ENCODE results near the gene CCDC92.
A peak's percentile ranks its signal among the peaks of the same experiment; 100 is the strongest.

Gene CCDC92

DNA sequence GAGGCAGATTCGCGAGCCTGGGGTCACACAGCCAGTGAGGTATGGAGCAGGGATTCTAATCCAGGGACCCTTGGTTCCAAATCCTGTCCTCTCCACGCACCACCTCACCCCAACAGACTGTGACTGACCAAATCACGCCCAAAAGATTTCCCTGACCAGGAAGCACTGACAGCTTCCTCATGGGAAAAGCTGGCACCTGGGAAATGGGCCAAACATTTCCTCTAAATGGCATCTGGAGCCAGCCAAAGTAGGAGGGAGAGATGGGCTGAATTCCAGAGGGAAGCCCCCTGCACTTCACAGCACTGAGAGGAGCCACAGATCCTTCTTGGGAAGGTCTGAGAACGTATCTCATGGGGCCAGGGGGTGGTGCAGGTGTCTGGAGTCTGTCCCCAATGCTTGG is 28.8 kb downstream of the CCDC92 start:
- Mint-ChIP-seq H3K27ac (no peak overlapping the region), H3K4me1 (ENCODE audit: low read depth) (peaks cover 4% of the 10 kb centered on the region), H3K9me3 (no peaks in the 10 kb centered on the region), H3K4me3 (no peak overlapping the region), H3K36me3 (ENCODE audit: low read depth) (peaks cover 29% of the 10 kb centered on the region), H3K27me3 (no peaks in the 10 kb centered on the region)
- DNase-seq: no peak

DNA sequence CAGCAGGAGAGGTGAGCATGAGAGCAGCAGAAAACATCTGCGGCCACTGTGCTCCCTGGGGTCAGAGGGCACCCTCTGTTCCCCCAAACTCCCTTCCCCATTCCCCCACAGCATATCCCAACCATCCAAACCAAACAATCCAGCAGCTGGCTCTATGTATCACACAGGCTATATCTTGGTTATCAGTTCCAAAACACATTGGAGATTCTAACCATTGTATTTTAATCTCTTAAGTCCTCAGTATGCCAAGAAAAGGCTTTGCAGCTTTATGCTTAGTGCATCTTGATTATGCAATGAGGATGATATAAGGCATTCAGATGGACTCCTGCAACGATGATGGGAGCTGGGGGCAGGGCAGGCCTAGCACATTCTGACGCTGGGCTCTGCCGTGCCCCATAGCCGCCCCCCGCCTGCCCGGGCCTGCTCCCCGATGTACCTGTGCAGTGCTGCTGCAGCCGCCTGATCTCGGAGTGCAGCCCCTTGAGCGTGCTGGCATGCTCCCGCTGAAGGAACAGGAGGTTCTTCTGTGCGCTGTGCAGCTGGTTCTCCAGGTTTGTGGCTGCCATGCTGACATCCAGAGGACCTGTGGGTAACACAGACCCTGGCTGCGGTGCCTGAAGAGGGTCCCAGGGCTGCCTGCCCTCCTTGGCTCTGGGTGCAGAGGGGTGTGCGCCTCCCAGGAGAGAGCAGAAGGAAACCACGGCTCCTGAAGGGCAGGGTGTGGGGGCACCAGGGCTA is 29.6 kb downstream of the CCDC92 start:
- peaks cover 12% of the 10 kb centered on the region for H3K4me1 Mint-ChIP-seq (ENCODE audit: low read depth)
- H3K27me3 Mint-ChIP-seq: no peaks in the 10 kb centered on the region
- H3K9me3 Mint-ChIP-seq: no peaks in the 10 kb centered on the region
- DNase-seq: no peak
- no peak overlapping the region for H3K4me3 Mint-ChIP-seq
- H3K27ac Mint-ChIP-seq: no peak overlapping the region
- peaks cover 29% of the 10 kb centered on the region for H3K36me3 Mint-ChIP-seq (ENCODE audit: low read depth)

DNA sequence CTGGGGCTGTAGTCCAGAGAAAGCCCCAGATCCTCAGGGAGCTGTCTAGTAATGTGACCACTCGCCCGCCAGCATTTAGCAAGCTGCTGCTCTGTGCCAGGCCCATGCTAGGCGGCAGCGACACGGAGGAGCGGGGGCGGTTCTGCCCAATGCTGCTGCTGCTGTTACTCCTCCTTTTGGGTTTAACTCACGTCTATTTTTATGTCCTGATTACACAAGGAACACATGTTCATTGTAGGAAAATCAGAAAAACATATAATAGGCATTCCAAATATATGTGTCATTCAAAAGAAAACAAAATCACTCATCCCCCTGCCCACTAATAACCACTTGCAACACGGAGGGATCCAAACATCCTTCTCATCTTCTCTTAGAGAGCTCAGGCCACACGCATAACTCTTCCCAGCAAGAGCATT is 30.4 kb downstream of the CCDC92 start:
- DNase-seq: no peak
- H3K36me3 Mint-ChIP-seq (ENCODE audit: low read depth): peaks cover 29% of the 10 kb centered on the region
- no peaks in the 10 kb centered on the region for H3K27me3 Mint-ChIP-seq
- H3K4me1 Mint-ChIP-seq (ENCODE audit: low read depth): peaks cover 20% of the 10 kb centered on the region
- no peak overlapping the region for H3K27ac Mint-ChIP-seq
- H3K9me3 Mint-ChIP-seq: no peaks in the 10 kb centered on the region
- H3K4me3 Mint-ChIP-seq: no peak overlapping the region

DNA sequence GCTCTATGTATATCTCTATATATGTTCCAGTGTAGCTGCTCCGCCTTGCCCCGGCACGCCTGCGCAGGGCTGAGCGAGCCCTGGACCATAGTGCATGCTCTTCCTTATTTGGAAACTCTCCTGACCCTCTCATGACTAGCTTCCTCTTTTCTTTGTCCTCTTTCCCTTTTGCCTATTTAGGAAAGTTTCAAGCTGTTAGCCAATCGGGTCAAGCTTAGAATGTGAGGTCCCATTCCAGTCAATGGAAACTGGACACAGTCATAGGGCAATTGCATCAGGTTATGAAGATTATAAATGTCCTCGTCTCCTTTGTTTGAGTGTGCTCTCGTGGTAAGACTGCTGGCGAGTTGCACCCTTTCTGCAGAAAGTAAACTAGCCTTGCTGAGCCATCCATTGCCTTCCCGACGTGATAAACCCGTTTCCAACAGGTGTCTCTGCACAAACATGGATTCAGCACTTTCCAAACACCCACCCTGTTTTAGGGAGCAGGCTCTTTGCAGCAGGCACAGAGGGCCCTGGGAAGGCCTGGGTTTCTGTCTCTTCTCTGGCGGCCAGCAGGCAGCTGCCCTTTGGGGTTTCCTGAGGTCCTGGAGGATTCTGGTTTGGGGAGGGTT is 30.9 kb downstream of the CCDC92 start:
- H3K9me3 Mint-ChIP-seq: no peaks in the 10 kb centered on the region
- H3K27me3 Mint-ChIP-seq: no peaks in the 10 kb centered on the region
- H3K36me3 Mint-ChIP-seq (ENCODE audit: low read depth): peaks cover 29% of the 10 kb centered on the region
- H3K4me1 Mint-ChIP-seq (ENCODE audit: low read depth): peaks cover 21% of the 10 kb centered on the region
- H3K27ac Mint-ChIP-seq: no peak overlapping the region
- no peak overlapping the region for H3K4me3 Mint-ChIP-seq
- no peak for DNase-seq

DNA sequence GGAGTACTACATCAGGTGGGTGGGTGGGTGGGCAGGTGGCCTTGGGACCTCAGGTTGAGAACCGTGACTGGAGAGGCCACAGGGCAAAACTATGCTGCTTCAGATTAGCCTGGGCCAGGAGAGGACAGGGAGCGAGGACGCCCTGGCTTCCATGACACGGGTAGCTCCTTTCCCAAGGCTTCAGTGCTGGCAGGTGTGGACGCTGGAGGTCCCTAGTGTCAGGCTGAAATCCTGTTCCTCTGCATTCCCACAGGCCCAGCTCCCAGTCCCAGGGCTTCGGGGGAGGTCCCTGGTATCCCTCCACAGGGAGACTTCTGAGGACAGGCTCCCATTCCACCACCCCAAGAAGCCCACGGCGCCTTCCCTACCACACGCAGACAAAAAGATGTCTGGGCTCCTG is 31.6 kb downstream of the CCDC92 start:
- Mint-ChIP-seq H3K9me3 (no peaks in the 10 kb centered on the region), H3K4me3 (no peak overlapping the region), H3K4me1 (ENCODE audit: low read depth) (peaks cover 24% of the 10 kb centered on the region), H3K27me3 (no peaks in the 10 kb centered on the region), H3K36me3 (ENCODE audit: low read depth) (peaks cover 34% of the 10 kb centered on the region), H3K27ac (no peak overlapping the region)
- no peak for DNase-seq

DNA sequence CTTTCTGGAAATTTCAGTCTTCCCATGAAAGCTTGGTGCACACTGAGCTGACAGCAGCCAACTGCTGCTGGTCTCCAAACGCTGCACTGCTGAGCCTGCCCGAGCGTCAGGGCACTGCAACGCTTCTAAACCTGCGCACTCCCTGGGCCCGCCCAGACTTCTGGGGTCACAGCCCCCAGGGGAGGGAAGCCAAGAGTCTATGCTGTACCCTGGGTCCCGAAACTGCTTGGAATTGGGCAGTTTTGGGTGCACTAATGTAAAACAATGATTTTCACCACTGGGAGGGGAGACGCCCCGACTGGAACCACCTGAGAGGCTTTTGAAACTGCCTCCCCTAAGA is 32.0 kb downstream of the CCDC92 start:
- Mint-ChIP-seq H3K9me3 (no peaks in the 10 kb centered on the region), H3K27me3 (no peaks in the 10 kb centered on the region), H3K4me1 (ENCODE audit: low read depth) (peaks cover 24% of the 10 kb centered on the region), H3K27ac (no peak overlapping the region), H3K4me3 (no peak overlapping the region), H3K36me3 (ENCODE audit: low read depth) (peaks cover 34% of the 10 kb centered on the region)
- no peak for DNase-seq

DNA sequence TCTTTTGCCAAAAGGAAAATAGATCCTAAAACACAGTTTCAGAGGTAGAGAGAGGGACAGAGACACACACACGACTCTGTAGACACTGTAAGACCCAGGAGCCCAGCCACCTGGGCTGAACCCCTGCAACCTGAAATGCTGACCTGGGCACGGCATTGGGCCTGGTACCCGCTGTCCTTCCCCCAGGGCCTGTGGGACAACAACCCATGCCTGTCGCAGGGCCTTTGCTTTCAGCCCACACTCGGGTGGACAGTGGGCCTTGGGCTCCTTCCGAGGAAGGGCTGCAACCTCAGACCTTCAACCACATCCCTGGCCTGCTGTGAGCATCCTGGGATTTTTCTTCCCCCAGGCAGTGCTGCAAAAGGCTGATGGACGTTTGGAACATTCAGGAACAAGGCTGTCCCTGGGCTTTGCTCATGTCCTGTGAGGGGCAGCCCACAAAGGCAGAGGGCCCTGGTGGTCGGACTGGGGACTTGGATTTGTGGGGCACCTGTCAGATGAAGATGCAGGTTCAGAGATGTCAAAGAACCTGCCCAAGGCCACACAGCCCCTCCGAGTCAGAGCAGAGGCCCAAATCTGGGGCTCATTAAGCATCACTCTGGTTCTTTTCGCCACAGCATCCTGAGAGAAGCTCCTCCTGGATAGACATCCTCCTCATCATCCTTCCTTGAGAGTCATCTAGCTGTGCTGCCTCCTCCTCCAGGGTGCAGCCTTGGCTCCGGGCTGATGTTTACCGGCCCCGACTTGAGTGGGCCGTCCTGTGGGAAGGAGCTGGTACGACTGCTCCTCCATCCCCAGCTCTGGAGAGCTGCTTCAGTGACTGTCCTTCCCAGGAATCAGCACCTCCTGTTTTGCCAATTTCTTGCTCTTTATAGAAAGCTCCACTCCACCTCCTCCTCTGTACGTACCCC is 32.7 kb downstream of the CCDC92 start:
- Mint-ChIP-seq H3K27me3 (no peaks in the 10 kb centered on the region), H3K27ac (no peak overlapping the region), H3K4me1 (ENCODE audit: low read depth) (peaks cover 24% of the 10 kb centered on the region), H3K36me3 (ENCODE audit: low read depth) (peaks cover 34% of the 10 kb centered on the region), H3K4me3 (no peak overlapping the region), H3K9me3 (no peaks in the 10 kb centered on the region)
- DNase-seq: no peak

DNA sequence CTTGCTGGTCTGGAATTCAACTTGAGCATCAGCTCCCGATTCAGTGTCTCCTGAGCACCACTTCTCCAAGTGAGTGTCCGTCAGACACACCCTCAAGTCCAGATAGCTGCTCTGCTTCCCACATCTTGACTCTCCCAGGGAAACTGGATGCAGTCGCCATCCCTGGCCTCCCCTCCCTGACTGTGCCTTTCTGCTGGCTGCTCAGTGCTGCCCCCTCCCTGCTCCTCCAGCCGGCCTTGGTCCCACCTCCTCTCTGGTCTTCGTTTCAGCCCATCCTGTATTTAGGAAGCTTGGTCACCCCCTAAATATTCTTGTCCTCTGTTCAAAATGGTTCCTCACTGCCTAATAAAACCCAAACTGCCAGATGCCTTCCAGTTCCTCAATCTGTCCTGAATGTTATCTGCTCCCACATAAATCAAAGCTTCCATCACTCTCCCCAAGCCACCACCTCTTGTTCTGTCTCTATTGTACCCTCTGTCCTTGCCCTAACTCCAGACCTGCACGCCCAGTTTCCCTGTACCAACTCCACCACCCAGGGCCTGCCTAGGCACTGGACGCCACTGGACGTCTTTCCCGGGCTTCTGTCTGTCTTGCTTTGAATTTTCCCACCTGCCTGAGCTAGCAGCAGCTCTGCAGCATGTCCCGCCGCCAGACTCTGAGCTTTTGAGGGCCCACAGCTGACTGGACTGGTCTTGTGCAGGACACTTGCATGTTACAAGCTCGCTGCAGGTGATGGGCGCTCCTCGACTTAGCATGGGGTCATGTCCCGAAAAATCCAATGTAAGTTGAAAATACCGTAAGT is 33.8 kb downstream of the CCDC92 start:
- Mint-ChIP-seq H3K4me1 (ENCODE audit: low read depth) (peaks cover 24% of the 10 kb centered on the region), H3K27me3 (no peaks in the 10 kb centered on the region), H3K4me3 (peak overlapping the region; percentile 70), H3K9me3 (no peaks in the 10 kb centered on the region), H3K27ac (peak overlapping the region; percentile 87), H3K36me3 (ENCODE audit: low read depth) (peaks cover 29% of the 10 kb centered on the region)
- DNase-seq: peak; percentile 43

DNA sequence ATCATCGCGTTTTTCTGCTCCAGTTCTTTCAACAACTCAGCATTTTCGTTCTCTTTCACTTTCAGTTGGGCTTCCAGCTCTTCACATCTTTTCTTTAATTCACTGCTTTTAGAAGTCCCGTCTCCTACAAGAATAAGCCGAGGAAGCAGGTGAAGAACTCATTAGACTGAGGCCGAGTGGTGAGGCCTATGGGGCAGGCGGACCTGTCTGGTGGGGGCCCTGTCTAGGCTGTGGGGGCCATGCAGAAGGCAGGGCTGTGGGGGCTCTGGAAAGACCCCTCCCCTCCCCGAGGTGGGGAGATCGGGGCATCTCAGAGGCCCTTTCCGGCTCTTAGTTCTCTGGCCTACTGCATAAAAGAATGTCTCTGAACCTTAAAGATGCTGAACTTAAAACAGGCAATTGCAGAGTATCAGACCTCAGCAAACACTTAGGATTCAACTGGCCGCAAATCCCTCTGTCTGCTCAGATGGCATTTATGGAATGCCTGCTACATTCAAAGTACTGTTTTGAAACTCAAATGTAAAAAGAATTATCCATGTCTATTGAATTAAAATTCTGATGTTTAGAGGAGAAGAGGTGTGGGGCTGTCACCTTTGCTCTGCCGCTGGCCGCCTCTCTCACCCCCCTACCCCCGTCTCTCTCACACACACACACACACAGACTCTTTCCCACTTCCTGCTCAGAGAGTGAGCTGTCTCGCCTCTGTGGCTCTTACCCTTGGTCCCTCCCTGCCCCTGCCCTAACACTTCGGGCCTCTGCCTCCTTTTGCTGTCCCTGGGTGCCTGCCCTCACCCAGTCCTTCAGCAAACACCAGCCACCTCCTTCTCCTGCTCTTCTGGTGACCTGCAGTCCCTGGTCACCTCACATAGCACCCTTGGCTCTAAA is 34.7 kb downstream of the CCDC92 start:
- Mint-ChIP-seq H3K9me3 (no peaks in the 10 kb centered on the region), H3K27me3 (no peaks in the 10 kb centered on the region)

DNA sequence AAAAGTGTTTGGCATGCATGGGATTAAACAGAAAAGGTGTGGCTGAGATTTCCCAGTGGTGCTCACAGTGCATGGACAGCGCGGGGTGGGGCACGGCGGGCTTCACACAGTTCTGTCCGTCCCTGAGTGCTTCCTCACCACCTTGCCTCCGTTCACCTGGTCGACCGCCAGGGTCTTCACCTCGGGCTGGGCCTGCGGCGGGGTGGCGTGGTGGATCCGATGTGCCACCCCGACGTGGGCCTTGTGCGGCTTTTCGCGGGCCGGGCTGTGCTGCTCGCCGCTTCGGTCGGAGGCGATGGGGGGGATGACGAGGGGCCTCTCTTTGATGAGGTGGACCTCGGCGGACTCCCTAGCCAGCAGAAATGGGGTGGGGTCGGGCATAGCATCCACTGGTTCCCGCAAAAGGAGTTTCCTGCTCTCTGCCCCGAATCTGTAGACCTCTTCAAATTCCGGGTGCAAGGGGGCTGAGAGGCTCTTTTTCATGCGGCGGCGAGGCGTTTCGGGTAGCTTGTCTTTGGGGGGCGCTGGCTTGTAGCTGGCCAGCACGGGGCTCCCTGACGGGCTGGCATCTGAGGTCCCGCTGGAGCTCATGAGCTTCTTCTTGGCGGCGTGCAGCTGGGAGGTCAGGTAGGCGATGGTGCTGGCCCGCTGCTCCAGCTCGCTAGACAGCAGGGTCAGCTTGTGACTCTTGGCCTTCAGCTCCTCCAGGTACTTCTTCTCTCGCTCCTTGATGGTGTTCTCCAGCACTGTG is 35.5 kb downstream of the CCDC92 start:
- Mint-ChIP-seq H3K27me3 (peaks cover 2% of the 10 kb centered on the region), H3K36me3 (ENCODE audit: low read depth) (peaks cover 20% of the 10 kb centered on the region), H3K27ac (peak overlapping the region; percentile 87), H3K4me3 (peak overlapping the region; percentile 70), H3K4me1 (ENCODE audit: low read depth) (peaks cover 35% of the 10 kb centered on the region), H3K9me3 (no peaks in the 10 kb centered on the region)
- DNase-seq: peak; percentile 42

More for the DNA sequence above, 34.7 kb downstream of the CCDC92 start:
- peaks cover 28% of the 10 kb centered on the region for H3K36me3 Mint-ChIP-seq (ENCODE audit: low read depth)
- peak; percentile 61 for DNase-seq
- H3K4me3 Mint-ChIP-seq: peak overlapping the region; percentile 70
- peaks cover 29% of the 10 kb centered on the region for H3K4me1 Mint-ChIP-seq (ENCODE audit: low read depth)
- peak overlapping the region; percentile 87 for H3K27ac Mint-ChIP-seq

DNA sequence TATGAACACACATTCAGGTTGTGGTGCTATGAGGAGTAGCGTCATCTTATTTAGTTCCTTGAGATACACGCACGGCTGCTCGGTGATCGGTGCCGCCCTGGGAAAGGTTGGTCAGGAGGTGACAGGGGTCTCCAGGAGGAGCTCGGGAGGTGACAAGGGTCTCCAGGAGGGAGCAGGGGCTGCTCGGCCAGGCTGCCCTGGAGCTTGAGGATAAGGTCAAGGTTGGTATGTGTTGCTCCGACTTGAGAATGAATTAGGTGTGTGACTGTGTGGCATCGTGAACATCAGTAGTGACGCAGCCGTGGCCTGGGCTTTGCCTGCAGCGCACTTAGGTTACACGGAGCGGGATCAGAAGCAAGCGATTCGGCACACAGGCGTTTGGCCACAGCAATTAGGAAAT is 36.2 kb downstream of the CCDC92 start:
- no peak for DNase-seq
- H3K9me3 Mint-ChIP-seq: no peaks in the 10 kb centered on the region
- H3K36me3 Mint-ChIP-seq (ENCODE audit: low read depth): peaks cover 13% of the 10 kb centered on the region
- H3K4me3 Mint-ChIP-seq: no peak overlapping the region
- peaks cover 2% of the 10 kb centered on the region for H3K27me3 Mint-ChIP-seq
- H3K27ac Mint-ChIP-seq: peak overlapping the region; percentile 75
- H3K4me1 Mint-ChIP-seq (ENCODE audit: low read depth): peaks cover 42% of the 10 kb centered on the region

DNA sequence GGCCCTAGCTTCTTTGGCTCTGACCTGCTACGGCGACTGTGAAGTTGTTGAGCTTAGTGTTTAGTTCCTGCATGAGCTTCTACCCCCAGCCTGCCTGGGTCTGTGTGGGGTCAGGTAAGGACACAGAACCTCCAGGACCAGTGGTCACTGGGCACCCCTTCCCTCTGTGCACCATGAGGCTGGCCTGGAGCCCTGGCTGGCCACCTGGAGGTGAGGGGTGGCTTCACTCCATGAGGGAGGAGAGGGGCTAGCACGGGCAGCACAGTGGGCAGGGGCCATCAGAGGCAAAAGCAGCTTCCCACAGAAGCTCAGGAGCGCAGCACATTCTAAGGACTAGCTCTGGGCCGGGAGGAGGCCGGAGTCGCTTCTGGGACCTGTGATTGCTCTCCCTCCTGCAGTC is 36.7 kb downstream of the CCDC92 start:
- H3K27me3 Mint-ChIP-seq: peaks cover 2% of the 10 kb centered on the region
- H3K4me3 Mint-ChIP-seq: no peak overlapping the region
- H3K4me1 Mint-ChIP-seq (ENCODE audit: low read depth): peaks cover 45% of the 10 kb centered on the region
- H3K9me3 Mint-ChIP-seq: no peaks in the 10 kb centered on the region
- peaks cover 10% of the 10 kb centered on the region for H3K36me3 Mint-ChIP-seq (ENCODE audit: low read depth)
- no peak overlapping the region for H3K27ac Mint-ChIP-seq
- DNase-seq: no peak

DNA sequence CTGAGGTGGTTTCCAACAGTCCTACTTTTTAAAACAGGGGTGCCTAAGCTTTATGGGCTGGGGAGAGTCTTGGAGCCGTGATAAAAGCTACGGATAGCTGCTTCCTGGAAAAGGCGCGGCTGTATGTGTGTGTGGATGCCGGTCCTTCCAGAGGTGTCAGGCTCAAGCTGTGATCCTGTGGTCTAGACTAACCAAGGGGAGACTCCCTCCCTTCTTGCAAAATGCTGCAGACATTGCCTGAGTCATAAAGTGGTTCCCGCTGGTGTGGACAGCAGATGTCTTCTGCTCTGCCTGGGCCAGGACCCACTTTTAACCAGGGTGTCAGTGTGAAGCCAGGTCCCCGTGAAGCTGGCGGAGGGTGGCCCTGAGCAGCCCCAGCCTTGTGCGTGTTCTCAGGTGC is 37.8 kb downstream of the CCDC92 start:
- Mint-ChIP-seq H3K9me3 (no peaks in the 10 kb centered on the region), H3K4me3 (no peak overlapping the region), H3K27me3 (peaks cover 2% of the 10 kb centered on the region), H3K36me3 (ENCODE audit: low read depth) (peaks cover 5% of the 10 kb centered on the region), H3K4me1 (ENCODE audit: low read depth) (peaks cover 45% of the 10 kb centered on the region), H3K27ac (no peak overlapping the region)
- DNase-seq: no peak
